HT1080 (cell line): ENCODE results near the gene RNPEPL1. TPM values are rescaled to one million over a fixed set of nuclear protein-coding genes. Genes with fewer than 3 reads are reported as not detected.

Experiments used
- DNase-seq: peaks from one replicate; pipeline ENCODE4 v3.0.0-alpha.2; 2015; ENCODE audit warnings: low read depth
- total RNA-seq: library from RNA; depleted of rRNA; stranded (reverse); fragments of >200 nt; shearing (Covaris generic); gene quantifications from 2 replicates; pipeline ENCODE4 v1.2.3, GENCODE V29; 2014; rRNA removed

Gene RNPEPL1
- total RNA-seq, 1 experiment from 2014 or later = 23.6 TPM

GRCh38 chr2:240623531-240624010 lies 55.3 kb downstream of the RNPEPL1 start:
- no peak for DNase-seq

DNA sequence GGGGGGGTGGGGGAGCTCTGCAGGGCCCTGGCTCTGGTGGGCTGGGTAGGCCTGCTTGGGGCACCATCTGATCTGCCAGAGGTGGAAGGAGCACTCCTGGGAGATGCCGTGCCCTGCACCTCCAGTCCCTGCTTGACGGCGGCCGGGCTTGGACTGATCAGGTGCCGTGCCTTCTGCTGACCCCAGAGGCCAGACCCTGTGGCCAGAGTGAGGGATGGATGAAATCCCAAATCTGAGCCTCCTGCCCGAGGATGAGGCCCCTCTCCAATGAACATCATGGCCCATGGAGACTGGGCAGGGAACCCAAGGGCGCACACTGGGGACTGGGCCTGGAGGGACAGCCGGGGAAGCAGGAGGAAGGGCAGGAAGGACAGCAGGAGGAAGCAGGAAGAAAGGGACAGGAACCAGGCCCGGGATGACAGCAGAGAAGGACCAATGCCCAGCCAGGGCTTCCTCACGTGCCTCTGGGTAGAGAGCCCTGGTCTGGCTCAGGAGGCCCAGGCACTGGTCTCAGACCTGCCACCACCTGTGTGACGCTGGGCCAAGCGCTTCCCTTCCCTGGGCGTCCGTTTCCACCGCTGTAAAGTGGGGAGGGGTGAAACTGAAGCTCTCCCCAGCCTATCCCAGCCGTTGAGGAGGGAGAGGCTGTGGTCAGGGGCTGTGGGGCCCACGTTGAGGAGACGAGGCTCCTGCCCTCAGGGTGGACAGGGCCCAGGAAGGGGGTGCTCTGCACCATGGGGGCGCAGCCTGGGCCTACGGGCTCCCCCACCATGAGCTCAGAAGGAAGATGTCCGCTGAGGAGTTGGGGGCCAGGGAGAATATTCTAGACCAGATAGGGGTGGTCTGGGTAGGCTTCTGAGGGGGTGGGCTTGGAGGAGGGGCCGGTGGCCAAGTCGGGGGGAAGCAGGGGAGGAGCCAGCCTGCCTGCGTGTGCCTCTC lies 56.0 kb downstream of the RNPEPL1 start:
- no peak for DNase-seq

DNA sequence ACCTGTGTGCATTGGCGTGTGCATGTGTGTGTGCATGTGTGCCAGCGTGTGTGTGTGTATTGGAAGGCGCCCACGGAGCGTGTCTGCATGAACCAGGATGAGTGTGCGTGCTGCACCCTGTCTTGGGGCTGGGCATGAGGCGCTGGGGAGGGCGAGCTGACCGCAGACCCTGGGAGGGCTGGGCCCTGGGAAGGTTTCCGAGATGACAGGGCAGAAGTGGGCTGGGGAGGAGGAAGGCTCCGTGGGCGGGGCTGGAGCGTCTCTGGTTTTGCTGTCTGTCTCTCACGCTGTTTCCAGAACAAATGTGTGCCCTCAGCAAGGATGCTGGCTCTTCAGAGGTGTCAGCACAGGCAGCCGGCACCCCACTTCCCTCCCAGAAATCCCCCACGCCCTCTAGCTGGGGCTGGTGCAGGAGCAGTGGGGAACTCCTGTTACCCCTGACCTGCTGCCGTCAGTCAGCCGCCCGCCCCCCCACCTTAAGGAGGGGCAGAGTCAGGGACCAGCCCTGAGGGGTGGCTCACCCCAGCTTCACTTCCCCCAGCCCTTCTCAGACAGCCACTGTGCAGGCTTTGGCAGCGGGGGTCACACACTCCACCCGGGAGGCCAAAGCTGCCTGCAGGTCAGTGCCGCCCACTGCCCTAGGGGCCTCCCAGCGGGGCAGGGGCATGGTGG lies 56.8 kb downstream of the RNPEPL1 start, which contains the start of gene GPR35:
Gene GPR35, plus strand, starts transcription at position 531 of the 672 bp plus-strand sequence. CDS start 4,473 bp downstream, outside the sequence.
- peak; percentile 68 for DNase-seq

DNA sequence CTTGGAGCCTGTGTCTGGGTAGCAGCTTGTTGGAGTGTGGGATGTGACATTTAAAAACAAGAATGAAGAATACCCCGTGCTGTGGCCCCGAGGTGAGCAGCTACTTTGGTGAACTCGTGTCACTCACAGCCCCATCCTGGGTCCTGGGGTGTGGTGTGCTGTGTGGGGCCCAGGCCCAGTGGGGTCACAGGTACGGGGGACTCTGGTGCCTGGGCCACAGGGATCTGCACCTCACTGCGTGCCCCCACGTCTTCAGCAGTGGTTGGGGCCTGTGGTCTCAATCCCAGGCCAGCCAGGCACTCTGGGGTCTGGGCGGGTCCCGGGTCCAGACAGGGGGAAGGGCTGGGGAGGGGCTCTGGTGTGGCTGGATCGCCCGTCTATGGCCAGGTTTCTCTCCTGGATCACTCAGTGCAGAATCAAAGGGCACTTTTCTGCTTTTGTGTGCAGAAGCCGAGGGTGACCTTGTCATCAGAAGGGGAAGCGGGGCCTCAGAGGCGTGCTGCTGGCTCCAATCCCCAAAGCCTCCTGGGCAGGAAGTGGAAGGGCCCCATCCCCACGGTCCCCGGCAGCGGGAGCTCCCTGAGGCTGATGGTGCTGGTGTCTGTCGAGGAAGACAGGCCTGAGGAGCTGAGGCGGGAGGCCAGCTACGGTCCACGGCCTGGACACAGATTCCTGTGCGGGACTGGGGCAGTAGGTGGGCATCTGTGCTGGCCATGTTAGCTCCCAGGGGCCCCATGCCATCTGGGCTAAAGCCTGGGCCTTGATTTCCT lies 58.4 kb downstream of the RNPEPL1 start:
- no peak for DNase-seq

DNA sequence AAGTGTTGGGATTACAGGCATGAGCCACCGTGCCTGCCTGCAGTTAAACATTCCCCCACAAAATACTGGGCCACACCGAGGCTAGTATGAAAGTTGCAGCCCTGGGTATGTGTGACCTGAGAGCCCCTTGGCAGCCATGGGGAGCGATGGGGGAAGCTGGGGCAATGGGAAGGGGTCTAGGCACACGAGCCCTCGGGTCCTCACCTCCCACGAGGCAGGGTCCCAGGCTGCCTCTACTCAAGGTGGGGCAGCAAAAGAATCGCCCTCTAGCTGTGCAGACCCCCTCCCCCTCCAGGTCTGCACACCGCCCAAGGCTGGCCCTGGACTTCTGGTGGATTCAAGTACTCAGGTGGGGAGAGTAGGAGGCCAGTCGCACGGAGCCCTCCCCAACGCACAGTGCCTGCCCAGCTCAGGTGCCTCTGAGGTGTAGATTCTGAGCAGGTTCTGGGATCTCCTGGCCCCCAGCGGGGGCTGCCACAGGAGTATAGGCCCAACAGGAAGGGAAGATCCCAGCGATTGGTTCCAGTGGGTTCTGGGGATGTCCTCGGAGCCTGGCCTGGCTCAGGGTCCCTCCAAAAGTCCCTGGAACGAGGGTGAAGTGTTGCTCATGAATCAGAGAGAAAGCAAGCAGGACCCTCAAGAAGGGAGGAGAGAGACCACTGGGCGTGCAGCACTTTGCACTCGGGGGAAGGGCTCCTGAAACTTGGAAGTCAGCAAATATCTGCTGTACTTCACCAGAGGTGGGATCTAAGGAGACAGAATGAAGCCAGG lies 59.6 kb downstream of the RNPEPL1 start:
- no peak for DNase-seq

DNA sequence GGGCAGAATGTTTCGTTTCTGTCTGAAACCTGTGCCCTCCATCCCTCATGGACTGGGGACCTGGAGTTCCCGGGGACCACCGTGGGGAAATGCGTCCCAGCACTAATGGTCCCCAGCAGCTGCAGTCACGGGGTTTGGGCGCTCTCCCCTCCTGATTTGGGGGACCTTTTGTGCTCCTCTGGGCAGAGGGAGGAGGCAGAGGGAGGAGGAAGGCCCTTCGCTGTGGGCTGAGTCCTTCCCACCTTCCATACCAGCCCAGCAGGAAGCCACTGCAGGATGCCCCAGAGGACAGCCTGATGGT lies 60.2 kb downstream of the RNPEPL1 start:
- no peak for DNase-seq

DNA sequence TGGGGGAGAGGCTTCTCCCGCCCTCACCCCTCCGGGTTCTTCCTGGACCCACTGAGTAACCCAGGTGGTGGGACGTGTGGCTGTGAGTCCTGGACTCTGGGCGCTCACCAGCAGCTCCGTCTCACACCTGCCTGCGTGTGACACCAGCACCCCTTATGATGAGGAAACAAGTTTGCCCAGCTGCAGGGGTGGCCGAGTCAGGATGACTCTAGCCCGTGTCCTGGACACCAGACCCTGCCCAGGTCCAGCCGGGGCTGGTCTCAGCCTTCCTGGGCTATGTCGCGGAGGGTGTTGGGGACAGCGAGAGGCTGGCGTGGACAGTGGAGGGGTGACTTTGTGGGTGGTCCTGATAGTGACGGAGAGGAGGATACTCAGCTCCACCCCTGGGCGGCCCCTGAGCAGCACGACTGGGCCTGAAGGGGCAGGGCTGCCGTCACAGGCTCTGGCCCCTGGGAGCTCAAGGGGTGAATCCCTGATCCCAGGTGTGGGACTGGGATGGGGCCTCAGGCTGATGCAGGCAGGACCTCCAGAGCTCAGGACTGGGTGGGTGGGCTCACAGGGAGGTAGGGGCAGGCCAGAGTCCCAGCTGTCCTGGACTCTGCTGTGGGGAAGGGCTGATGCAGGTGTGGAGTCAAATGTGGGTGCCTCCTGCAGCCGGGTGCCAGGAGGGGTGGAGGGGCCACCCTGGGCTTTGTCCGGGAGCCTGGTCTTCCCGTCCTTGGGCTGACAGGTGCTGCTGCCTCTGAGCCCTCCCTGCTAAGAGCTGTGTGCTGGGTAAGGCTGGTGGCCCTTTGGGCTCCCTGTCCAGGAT lies 60.7 kb downstream of the RNPEPL1 start:
- DNase-seq = no peak

DNA sequence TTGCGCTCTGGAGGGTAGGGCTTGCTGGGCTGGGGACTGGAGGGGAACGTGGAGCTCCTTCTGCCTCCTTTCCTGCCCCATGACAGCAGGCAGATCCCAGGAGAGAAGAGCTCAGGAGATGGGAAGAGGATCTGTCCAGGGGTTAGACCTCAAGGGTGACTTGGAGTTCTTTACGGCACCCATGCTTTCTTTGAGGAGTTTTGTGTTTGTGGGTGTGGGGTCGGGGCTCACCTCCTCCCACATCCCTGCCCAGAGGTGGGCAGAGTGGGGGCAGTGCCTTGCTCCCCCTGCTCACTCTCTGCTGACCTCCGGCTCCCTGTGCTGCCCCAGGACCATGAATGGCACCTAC lies 61.3 kb downstream of the RNPEPL1 start:
- DNase-seq = no peak

- DNase-seq = no peak
Observed at GRCh38 chr2:240629968-240630770, 61.9 kb downstream of the RNPEPL1 start.

Other genes starting within 250 kb of the RNPEPL1 start
- 49.0 and 54.4 TPM in 2 replicates for gene GPC1, start 132.8 kb upstream of the RNPEPL1 start, total RNA-seq
- 5.9 and 6.0 TPM in 2 replicates for gene ANKMY1, start 10.5 kb upstream of the RNPEPL1 start, total RNA-seq
- 3.6 and 4.9 TPM in 2 replicates for gene DUSP28, start 8.1 kb upstream of the RNPEPL1 start, total RNA-seq
- 31.2 and 37.9 TPM in 2 replicates for gene CAPN10, start 18.2 kb downstream of the RNPEPL1 start, total RNA-seq
- 0.05 TPM in 1 of 2 replicates, not detected in the other for gene GPR35, start 57.0 kb downstream of the RNPEPL1 start, total RNA-seq
- gene AQP12B, start 114.4 kb downstream of the RNPEPL1 start, total RNA-seq = not detected in 2 replicates
- gene AQP12A, start 123.4 kb downstream of the RNPEPL1 start, total RNA-seq = not detected in 2 replicates